Measurements from ENCODE around the gene SNAP29. TPM values are rescaled to one million over a fixed set of nuclear protein-coding genes. Genes with fewer than 3 reads are reported as not detected.

The SNAP29 gene
- total and polyA plus RNA-seq, 9 of the 15 experiments (the other 6 are each of a cell fraction or from before 2014, with no cell fraction given), result 19.5 to 250 (median 75.9) TPM

GRCh38 chr22:20931126-20931654 lies 72.4 kb downstream of the SNAP29 start (continued):
- no peak for TF ChIP-seq BRCA1 (IDR thresholded peaks at IDR 0.05)
- peak; percentile 56; the same call in 1 of the 2 replicates for TF ChIP-seq BRCA1 (CRISPR knock-in tag; IDR thresholded peaks at IDR 0.05)
- TF ChIP-seq ADNP (tag; IDR thresholded peaks at IDR 0.05), result no peak
- TF ChIP-seq SNRNP70 (optimal IDR thresholded peaks at IDR 0.05; ENCODE audit: low read depth, low read length), result peak; percentile 28
- TF ChIP-seq ZBTB43 (CRISPR knock-in tag; IDR thresholded peaks at IDR 0.05), result no peak
- TF ChIP-seq SREBF1 (IDR thresholded peaks at IDR 0.05; ENCODE audit: borderline replicate concordance, low read depth, low read length), result 0 out of 2 replicates have a peak, but pooled peaks have one; percentile 15
- no peak for TF ChIP-seq DLX4 (CRISPR knock-in tag; IDR thresholded peaks at IDR 0.05)
- no peak for TF ChIP-seq ZNF407 (IDR thresholded peaks at IDR 0.05; ENCODE audit: low read depth)
- TF ChIP-seq DNMT1 (IDR thresholded peaks at IDR 0.05), result no peak
- TF ChIP-seq MBD1 (CRISPR knock-in tag; IDR thresholded peaks at IDR 0.05), result no peak
- TF ChIP-seq ZNF143 (CRISPR knock-in tag; IDR thresholded peaks at IDR 0.05), result no peak
- TF ChIP-seq ZZZ3 (IDR thresholded peaks at IDR 0.05), result 0 out of 2 replicates have a peak, but pooled peaks have one; percentile 29
- TF ChIP-seq PBX2 (CRISPR knock-in tag; IDR thresholded peaks at IDR 0.05; ENCODE audit: low read depth), result no peak
- 0 out of 2 replicates have a peak, but pooled peaks have one; percentile 10 for TF ChIP-seq PBX2 (tag; conservative IDR thresholded peaks at IDR 0.05; ENCODE audit: low read depth)
